ENCODE data around the gene RNF213.

The RNF213 gene

GRCh38 chr17:80446645-80447405 lies 186.2 kb downstream of the RNF213 start:
- DNase-seq (ENCODE audit: low read depth) = no peak
- no peak overlapping the region for H3K4me3 ChIP-seq (ENCODE audit: low read depth, low read length)
- no peak for TF ChIP-seq MAX (IDR thresholded peaks at IDR 0.05; ENCODE audit: low read depth, low read length)
- TF ChIP-seq CTCF (IDR thresholded peaks at IDR 0.05; ENCODE audit: low read depth, low read length) = no peak
- TF ChIP-seq POLR2A (IDR thresholded peaks at IDR 0.05; ENCODE audit: extremely low read depth, insufficient read length) = no peak
- no peak for TF ChIP-seq MYC (IDR thresholded peaks at IDR 0.05; ENCODE audit: low read depth, low read length)

- no peak overlapping the region for H3K4me3 ChIP-seq (ENCODE audit: low read depth, low read length)
- TF ChIP-seq MAX (IDR thresholded peaks at IDR 0.05; ENCODE audit: low read depth, low read length) (no peak), CTCF (IDR thresholded peaks at IDR 0.05; ENCODE audit: low read depth, low read length) (no peak), POLR2A (IDR thresholded peaks at IDR 0.05; ENCODE audit: extremely low read depth, insufficient read length) (no peak), MYC (IDR thresholded peaks at IDR 0.05; ENCODE audit: low read depth, low read length) (no peak)
- no peak for DNase-seq (ENCODE audit: low read depth)
These were observed 187.1 kb downstream of the RNF213 start for GRCh38 chr17:80447790-80448189.

All from NB4 (cell line).